HUES64 (cell line): ENCODE results near the gene PLXNC1.

ENCODE experiments used
- H3K27ac ChIP-seq: 2 replicates; pipeline ENCODE4 v1.7.0; 2013; ENCODE audit warnings: low read depth, low read length, inconsistent platforms
- H3K27me3 ChIP-seq: 2 replicates; pipeline ENCODE4 v1.6.1; 2013; ENCODE audit warnings: mild to moderate bottlenecking, low read length; ENCODE audit not compliant: insufficient read depth
- H3K36me3 ChIP-seq: 2 replicates; pipeline ENCODE4 v1.6.1; 2013; ENCODE audit warnings: mild to moderate bottlenecking, low read length; ENCODE audit not compliant: insufficient read depth
- H3K4me1 ChIP-seq: 2 replicates; pipeline ENCODE4 v1.6.1; 2013; ENCODE audit warnings: mild to moderate bottlenecking, low read length, moderate library complexity; ENCODE audit not compliant: insufficient read depth
- H3K4me3 ChIP-seq: 2 replicates; pipeline ENCODE4 v1.5.1; 2013; ENCODE audit warnings: mild to moderate bottlenecking, low read length, moderate library complexity
- H3K9ac ChIP-seq: 2 replicates; pipeline ENCODE4 v1.6.1; 2013; ENCODE audit warnings: mild to moderate bottlenecking, low read depth, low read length
- H3K9me3 ChIP-seq: 2 replicates; pipeline ENCODE4 v1.6.1; 2013; ENCODE audit warnings: low read depth, low read length; ENCODE audit not compliant: insufficient read depth
- WGBS: fragments of 150-250, 120-280 bp; methylation state at CpG from one replicate; pipeline ENCODE4 v1.1.7; 2013; ENCODE audit warnings: missing lambda C conversion rate; 5-methylcytosine and 5-hydroxymethylcytosine counted together

Gene PLXNC1

GRCh38 chr12:94198469-94198868 is 50.1 kb downstream of the PLXNC1 start:
- H3K4me3 ChIP-seq, result no peak overlapping the region
- H3K9ac ChIP-seq, result no peak overlapping the region
- 90% methylated on average over 5 of the region's 5 CpGs for WGBS
- no peaks in the 10 kb centered on the region for H3K4me1 ChIP-seq
- H3K27ac ChIP-seq, result no peak overlapping the region
- H3K9me3 ChIP-seq, result no peaks in the 10 kb centered on the region
- no peaks in the 10 kb centered on the region for H3K27me3 ChIP-seq
- no peaks in the 10 kb centered on the region for H3K36me3 ChIP-seq

- Histone ChIP-seq H3K4me1 (0 out of 2 replicates have a peak, but pooled peaks cover under 1% of the 10 kb centered on the region), H3K9me3 (no peaks in the 10 kb centered on the region), H3K27me3 (no peaks in the 10 kb centered on the region), H3K9ac (no peak overlapping the region), H3K4me3 (no peak overlapping the region), H3K27ac (no peak overlapping the region), H3K36me3 (no peaks in the 10 kb centered on the region)
- WGBS, result 84% methylated on average over 9 of the region's 9 CpGs
Measured at GRCh38 chr12:94198872-94199271, 50.5 kb downstream of the PLXNC1 start.

- H3K9ac ChIP-seq, result no peak overlapping the region
- H3K27me3 ChIP-seq, result no peaks in the 10 kb centered on the region
- peaks cover 11% of the 10 kb centered on the region for H3K4me1 ChIP-seq
- no peak overlapping the region for H3K27ac ChIP-seq
- 88% methylated on average over 2 of the region's 5 CpGs for WGBS
- H3K4me3 ChIP-seq, result no peak overlapping the region
- no peaks in the 10 kb centered on the region for H3K9me3 ChIP-seq
- H3K36me3 ChIP-seq, result no peaks in the 10 kb centered on the region
Measured at GRCh38 chr12:94200069-94200468, 51.7 kb downstream of the PLXNC1 start.

- H3K9me3 ChIP-seq, result no peaks in the 10 kb centered on the region
- no peaks in the 10 kb centered on the region for H3K27me3 ChIP-seq
- H3K4me1 ChIP-seq, result peaks cover 11% of the 10 kb centered on the region
- H3K9ac ChIP-seq, result no peak overlapping the region
- no peak overlapping the region for H3K27ac ChIP-seq
- no peaks in the 10 kb centered on the region for H3K36me3 ChIP-seq
- H3K4me3 ChIP-seq, result no peak overlapping the region
- WGBS, result 92% methylated on average over 1 of the region's 1 CpG
Measured at GRCh38 chr12:94200695-94201094, 52.3 kb downstream of the PLXNC1 start.

GRCh38 chr12:94202245-94203180 is 54.1 kb downstream of the PLXNC1 start:
- WGBS, result 88% methylated on average over 7 of the region's 7 CpGs
- Histone ChIP-seq H3K9me3 (no peaks in the 10 kb centered on the region), H3K4me3 (no peak overlapping the region), H3K4me1 (peaks cover 11% of the 10 kb centered on the region), H3K27me3 (no peaks in the 10 kb centered on the region), H3K27ac (no peak overlapping the region), H3K36me3 (no peaks in the 10 kb centered on the region), H3K9ac (no peak overlapping the region)

- no peaks in the 10 kb centered on the region for H3K36me3 ChIP-seq
- no peaks in the 10 kb centered on the region for H3K9me3 ChIP-seq
- H3K4me1 ChIP-seq, result peaks cover 11% of the 10 kb centered on the region
- H3K27ac ChIP-seq, result no peak overlapping the region
- no peak overlapping the region for H3K9ac ChIP-seq
- H3K4me3 ChIP-seq, result no peak overlapping the region
- 48% methylated on average over 2 of the region's 2 CpGs for WGBS
- H3K27me3 ChIP-seq, result no peaks in the 10 kb centered on the region
Measured at GRCh38 chr12:94203181-94203546, 54.8 kb downstream of the PLXNC1 start.

- Histone ChIP-seq H3K27me3 (no peaks in the 10 kb centered on the region), H3K4me3 (no peak overlapping the region), H3K27ac (peak overlapping the region; percentile 6; the same call in 1 of the 2 replicates), H3K9me3 (no peaks in the 10 kb centered on the region), H3K9ac (no peak overlapping the region), H3K4me1 (peaks cover 11% of the 10 kb centered on the region), H3K36me3 (no peaks in the 10 kb centered on the region)
- WGBS, result 76% methylated on average over 5 of the region's 5 CpGs
Measured at GRCh38 chr12:94203796-94204195, 55.4 kb downstream of the PLXNC1 start.

GRCh38 chr12:94204499-94205247 is 56.3 kb downstream of the PLXNC1 start:
- Histone ChIP-seq H3K4me3 (no peak overlapping the region), H3K36me3 (no peaks in the 10 kb centered on the region), H3K9ac (no peak overlapping the region), H3K4me1 (peaks cover 11% of the 10 kb centered on the region), H3K27me3 (no peaks in the 10 kb centered on the region), H3K27ac (no peak overlapping the region), H3K9me3 (no peaks in the 10 kb centered on the region)
- 91% methylated on average over 4 of the region's 4 CpGs for WGBS

- H3K27me3 ChIP-seq, result no peaks in the 10 kb centered on the region
- H3K9me3 ChIP-seq, result no peaks in the 10 kb centered on the region
- no peak overlapping the region for H3K4me3 ChIP-seq
- H3K27ac ChIP-seq, result no peak overlapping the region
- no peak overlapping the region for H3K9ac ChIP-seq
- no peaks in the 10 kb centered on the region for H3K36me3 ChIP-seq
- peaks cover 11% of the 10 kb centered on the region for H3K4me1 ChIP-seq
- WGBS, result 80% methylated on average over 1 of the region's 1 CpG
Measured at GRCh38 chr12:94205822-94206221, 57.4 kb downstream of the PLXNC1 start.

- Histone ChIP-seq H3K27ac (no peak overlapping the region), H3K4me1 (peaks cover 11% of the 10 kb centered on the region), H3K9me3 (no peaks in the 10 kb centered on the region), H3K36me3 (no peaks in the 10 kb centered on the region), H3K9ac (no peak overlapping the region), H3K27me3 (no peaks in the 10 kb centered on the region), H3K4me3 (no peak overlapping the region)
- WGBS, result 96% methylated on average over 2 of the region's 2 CpGs
Measured at GRCh38 chr12:94206886-94207285, 58.5 kb downstream of the PLXNC1 start.

- Histone ChIP-seq H3K27me3 (no peaks in the 10 kb centered on the region), H3K9me3 (no peaks in the 10 kb centered on the region), H3K4me3 (no peak overlapping the region), H3K4me1 (peaks cover 11% of the 10 kb centered on the region), H3K36me3 (no peaks in the 10 kb centered on the region), H3K27ac (no peak overlapping the region), H3K9ac (no peak overlapping the region)
- WGBS, result 94% methylated on average over 2 of the region's 2 CpGs
Measured at GRCh38 chr12:94207467-94207848, 59.1 kb downstream of the PLXNC1 start.
